Effector memory CD8-positive, alpha-beta T cell (primary cell): ENCODE results near the gene SH3GL3.

ENCODE experiments used
- ATAC-seq: fragments of 150-1000 bp; cut with Tn5 transposase; replicated peaks from 2 replicates; pipeline ENCODE4 v1.10.0; 2021; ENCODE audit warnings: mild to moderate bottlenecking, moderate library complexity
- DNase-seq, 3 experiments: peaks; one replicate each; pipeline ENCODE4 v3.0.0; 2021
- H3K27ac Mint-ChIP-seq, 2 donors: one replicate each; pipeline ENCODE4 v1.8.0; 2022; ENCODE audit warnings: mild to moderate bottlenecking in 2 of 2, mixed read lengths in 2 of 2, moderate library complexity in 2 of 2
- H3K27me3 Mint-ChIP-seq, 2 donors: one replicate each; pipeline ENCODE4 v1.8.0; 2022; ENCODE audit warnings: mixed read lengths in 2 of 2
- H3K36me3 Mint-ChIP-seq: one replicate; pipeline ENCODE4 v1.8.0; 2022; ENCODE audit warnings: mild to moderate bottlenecking, moderate library complexity, mixed read lengths; ENCODE audit not compliant: insufficient read depth
- H3K4me1 Mint-ChIP-seq, 2 donors: one replicate each; pipeline ENCODE4 v1.8.0; 2022; ENCODE audit warnings: low read depth in 2 of 2, mixed read lengths in 2 of 2
- H3K4me3 Mint-ChIP-seq, 2 donors: one replicate each; pipeline ENCODE4 v1.8.0; 2022; ENCODE audit warnings: mild to moderate bottlenecking in 2 of 2, mixed read lengths in 2 of 2, moderate library complexity in 2 of 2
- H3K9me3 Mint-ChIP-seq, 2 donors: one replicate each; pipeline ENCODE4 v1.8.0; 2022; ENCODE audit warnings: mixed read lengths in 2 of 2

SH3GL3 gene

GRCh38 chr15:83545804-83546511, 98.8 kb downstream of the SH3GL3 start:
- ATAC-seq (no peak), DNase-seq (no peak)
- Mint-ChIP-seq H3K27ac (no peak overlapping the region), H3K4me1 (no peaks in the 10 kb centered on the region), H3K4me3 (no peak overlapping the region), H3K36me3 (no peaks in the 10 kb centered on the region), H3K9me3 (peaks cover 0 to under 1% of the 10 kb centered on the region in 2 donors), H3K27me3 (peaks cover 5 to 15% of the 10 kb centered on the region in 2 donors)

- Mint-ChIP-seq H3K4me3 (no peak overlapping the region), H3K4me1 (no peaks in the 10 kb centered on the region), H3K27me3 (peaks cover 11 to 15% of the 10 kb centered on the region in 2 donors), H3K9me3 (no peaks in the 10 kb centered on the region), H3K36me3 (no peaks in the 10 kb centered on the region), H3K27ac (no peak overlapping the region)
- no peak for DNase-seq
- no peak for ATAC-seq
Observed at GRCh38 chr15:83546512-83546888, 99.4 kb downstream of the SH3GL3 start.

- Mint-ChIP-seq H3K4me3 (no peak overlapping the region), H3K27ac (no peak overlapping the region), H3K27me3 (peaks cover 9 to 14% of the 10 kb centered on the region in 2 donors)
Observed at GRCh38 chr15:83547168-83547567, 100.0 kb downstream of the SH3GL3 start.

GRCh38 chr15:83549623-83550022, 102.5 kb downstream of the SH3GL3 start:
- DNase-seq (no peak), ATAC-seq (no peak)
- peaks cover 6 to 14% of the 10 kb centered on the region in 2 donors for H3K27me3 Mint-ChIP-seq
- H3K9me3 Mint-ChIP-seq = no peaks in the 10 kb centered on the region
- H3K4me1 Mint-ChIP-seq = no peaks in the 10 kb centered on the region
- no peak overlapping the region for H3K27ac Mint-ChIP-seq
- H3K4me3 Mint-ChIP-seq = no peak overlapping the region
- no peaks in the 10 kb centered on the region for H3K36me3 Mint-ChIP-seq

More at GRCh38 chr15:83547168-83547567, 100.0 kb downstream of the SH3GL3 start:
- DNase-seq (no peak), ATAC-seq (no peak)
- Mint-ChIP-seq H3K4me1 (no peaks in the 10 kb centered on the region), H3K36me3 (no peaks in the 10 kb centered on the region), H3K9me3 (no peaks in the 10 kb centered on the region)

GRCh38 chr15:83554558-83554957, 107.4 kb downstream of the SH3GL3 start:
- H3K27ac Mint-ChIP-seq = no peak overlapping the region
- H3K9me3 Mint-ChIP-seq = no peaks in the 10 kb centered on the region
- peaks cover 0 to 2% of the 10 kb centered on the region in 2 donors for H3K4me1 Mint-ChIP-seq
- peaks cover 24 to 30% of the 10 kb centered on the region in 2 donors for H3K27me3 Mint-ChIP-seq
- no peaks in the 10 kb centered on the region for H3K36me3 Mint-ChIP-seq
- no peak for ATAC-seq
- no peak for DNase-seq
- H3K4me3 Mint-ChIP-seq = no peak overlapping the region

GRCh38 chr15:83555383-83555782, 108.2 kb downstream of the SH3GL3 start:
- no peak overlapping the region for H3K27ac Mint-ChIP-seq
- no peak overlapping the region for H3K4me3 Mint-ChIP-seq
- peaks cover 24 to 31% of the 10 kb centered on the region in 2 donors for H3K27me3 Mint-ChIP-seq
- DNase-seq (no peak), ATAC-seq (no peak)
- H3K9me3 Mint-ChIP-seq = no peaks in the 10 kb centered on the region
- H3K4me1 Mint-ChIP-seq = peaks cover 0 to 2% of the 10 kb centered on the region in 2 donors
- H3K36me3 Mint-ChIP-seq = no peaks in the 10 kb centered on the region

GRCh38 chr15:83556068-83556467, 108.9 kb downstream of the SH3GL3 start:
- H3K4me1 Mint-ChIP-seq = peaks cover 0 to 2% of the 10 kb centered on the region in 2 donors
- H3K36me3 Mint-ChIP-seq = no peaks in the 10 kb centered on the region
- DNase-seq (no peak), ATAC-seq (no peak)
- peaks cover 24 to 25% of the 10 kb centered on the region in 2 donors for H3K27me3 Mint-ChIP-seq
- no peak overlapping the region for H3K27ac Mint-ChIP-seq
- no peak overlapping the region for H3K4me3 Mint-ChIP-seq
- H3K9me3 Mint-ChIP-seq = no peaks in the 10 kb centered on the region

GRCh38 chr15:83556754-83557153, 109.6 kb downstream of the SH3GL3 start:
- Mint-ChIP-seq H3K27ac (no peak overlapping the region), H3K27me3 (peaks cover 18 to 24% of the 10 kb centered on the region in 2 donors), H3K36me3 (no peaks in the 10 kb centered on the region), H3K4me1 (peaks cover 0 to 2% of the 10 kb centered on the region in 2 donors), H3K4me3 (no peak overlapping the region), H3K9me3 (no peaks in the 10 kb centered on the region)
- no peak for ATAC-seq
- no peak for DNase-seq

- H3K27ac Mint-ChIP-seq = no peak overlapping the region
- H3K27me3 Mint-ChIP-seq = peaks cover 16 to 24% of the 10 kb centered on the region in 2 donors
- peaks cover 0 to 2% of the 10 kb centered on the region in 2 donors for H3K4me1 Mint-ChIP-seq
- no peak for ATAC-seq
- H3K9me3 Mint-ChIP-seq = no peaks in the 10 kb centered on the region
- no peaks in the 10 kb centered on the region for H3K36me3 Mint-ChIP-seq
- no peak overlapping the region for H3K4me3 Mint-ChIP-seq
- no peak for DNase-seq
Observed at GRCh38 chr15:83558146-83558545, 111.0 kb downstream of the SH3GL3 start.

- Mint-ChIP-seq H3K27ac (no peak overlapping the region), H3K4me3 (no peak overlapping the region), H3K4me1 (peaks cover 0 to 2% of the 10 kb centered on the region in 2 donors), H3K36me3 (no peaks in the 10 kb centered on the region), H3K9me3 (no peaks in the 10 kb centered on the region), H3K27me3 (peaks cover 16 to 18% of the 10 kb centered on the region in 2 donors)
- DNase-seq (peak in 2 of 3 experiments; percentile 9 to 14), ATAC-seq (peak; percentile 19)
Observed at GRCh38 chr15:83559310-83559966, 112.3 kb downstream of the SH3GL3 start.

GRCh38 chr15:83561661-83562060, 114.5 kb downstream of the SH3GL3 start:
- no peak for DNase-seq
- H3K9me3 Mint-ChIP-seq = no peaks in the 10 kb centered on the region
- peak overlapping the region in 1 of 2 donors; percentile 21 for H3K27ac Mint-ChIP-seq
- H3K4me3 Mint-ChIP-seq = no peak overlapping the region
- H3K27me3 Mint-ChIP-seq = peaks cover 7 to 18% of the 10 kb centered on the region in 2 donors
- H3K36me3 Mint-ChIP-seq = no peaks in the 10 kb centered on the region
- no peak for ATAC-seq
- peaks cover 0 to 2% of the 10 kb centered on the region in 2 donors for H3K4me1 Mint-ChIP-seq

GRCh38 chr15:83565138-83565537, 118.0 kb downstream of the SH3GL3 start:
- Mint-ChIP-seq H3K4me1 (no peaks in the 10 kb centered on the region), H3K9me3 (no peaks in the 10 kb centered on the region)

GRCh38 chr15:83565553-83566159, 118.5 kb downstream of the SH3GL3 start:
- Mint-ChIP-seq H3K36me3 (no peaks in the 10 kb centered on the region), H3K4me3 (no peak overlapping the region), H3K4me1 (no peaks in the 10 kb centered on the region), H3K27ac (no peak overlapping the region), H3K9me3 (no peaks in the 10 kb centered on the region), H3K27me3 (no peaks in the 10 kb centered on the region)
- ATAC-seq (no peak), DNase-seq (no peak)

More at GRCh38 chr15:83565138-83565537, 118.0 kb downstream of the SH3GL3 start:
- Mint-ChIP-seq H3K27me3 (no peaks in the 10 kb centered on the region), H3K36me3 (no peaks in the 10 kb centered on the region), H3K4me3 (no peak overlapping the region), H3K27ac (no peak overlapping the region)
- ATAC-seq (no peak), DNase-seq (no peak)

- no peak for ATAC-seq
- H3K4me1 Mint-ChIP-seq = no peaks in the 10 kb centered on the region
- no peak for DNase-seq
- no peaks in the 10 kb centered on the region for H3K27me3 Mint-ChIP-seq
- H3K27ac Mint-ChIP-seq = no peak overlapping the region
- H3K4me3 Mint-ChIP-seq = no peak overlapping the region
- no peaks in the 10 kb centered on the region for H3K9me3 Mint-ChIP-seq
- H3K36me3 Mint-ChIP-seq = no peaks in the 10 kb centered on the region
Observed at GRCh38 chr15:83567318-83567717, 120.2 kb downstream of the SH3GL3 start.
